OCI-LY3 (cell line): ENCODE measurements around the gene CLDN5.

ENCODE experiments used
- H2AFZ ChIP-seq: fragments of 200-600, 300-600 bp; shearing (Covaris generic); 2 replicates; pipeline ENCODE4 v1.6.0; 2014; ENCODE audit warnings: antibody characterized with exemption, low read depth, low read length
- H3K27ac ChIP-seq: fragments of 200-600, 300-600 bp; sonication (generic); 2 replicates; pipeline ENCODE4 v1.5.1; 2014; ENCODE audit warnings: mild to moderate bottlenecking, low read length, moderate library complexity, mixed read lengths
- H3K27me3 ChIP-seq: fragments of 200-600, 300-600 bp; sonication (generic); 2 replicates; pipeline ENCODE4 v1.6.1; 2014; ENCODE audit warnings: low read depth, low read length, mixed read lengths
- H3K36me3 ChIP-seq: fragments of 200-600, 300-600 bp; sonication (generic); replicated peaks from 2 replicates; pipeline ENCODE3; 2014; ENCODE audit warnings: low read depth, low read length, mixed read lengths
- H3K4me1 ChIP-seq: fragments of 300-600, 200-600 bp; sonication (generic); 2 replicates; pipeline ENCODE4 v1.6.1; 2014; ENCODE audit warnings: low read length, mixed read lengths
- H3K4me2 ChIP-seq: fragments of 200-600, 300-600 bp; sonication (generic); 2 replicates; pipeline ENCODE4 v1.6.1; 2014; ENCODE audit warnings: low read length, mixed read lengths
- H3K4me3 ChIP-seq: fragments of 300-600, 200-600 bp; sonication (generic); 2 replicates; pipeline ENCODE4 v1.5.1; 2014; ENCODE audit warnings: antibody characterized with exemption, mild to moderate bottlenecking, low read length, moderate library complexity
- H3K79me2 ChIP-seq: fragments of 300-600, 200-600 bp; shearing (Covaris generic); 2 replicates; pipeline ENCODE4 v1.6.1; 2014; ENCODE audit warnings: mild to moderate bottlenecking, low read length, mixed read lengths
- H3K9ac ChIP-seq: fragments of 300-600, 200-600 bp; shearing (Covaris generic); 2 replicates; pipeline ENCODE4 v1.6.0; 2014; ENCODE audit warnings: mild to moderate bottlenecking, low read length, moderate library complexity
- H3K9me3 ChIP-seq: fragments of 200-600, 300-600 bp; shearing (Covaris generic); 2 replicates; pipeline ENCODE4 v1.6.1; 2014; ENCODE audit warnings: low read length, mixed read lengths; ENCODE audit not compliant: insufficient read depth
- H4K20me1 ChIP-seq: fragments of 200-600, 300-600 bp; sonication (generic); 2 replicates; pipeline ENCODE4 v1.6.1; 2016; ENCODE audit warnings: low read length, mixed read lengths; ENCODE audit not compliant: insufficient read depth
- CTCF ChIP-seq: fragments of 200-600, 300-600 bp; sonication (generic); IDR thresholded peaks from 2 replicates; pipeline ENCODE4 v1.5.1; 2014; ENCODE audit warnings: antibody characterized with exemption, low read length, low read depth
- EZH2phosphoT487 ChIP-seq: fragments of 200-600 bp; shearing (Covaris generic); IDR thresholded peaks from 2 replicates; pipeline ENCODE4 v1.6.1; 2018; ENCODE audit warnings: antibody characterized with exemption, mixed run types, low read depth

CLDN5 gene

GRCh38 chr22:19566279-19567156 is 42.3 kb upstream of the CLDN5 start:
- no peaks in the 10 kb centered on the region for H3K79me2 ChIP-seq
- H3K36me3 ChIP-seq, result no peaks in the 10 kb centered on the region
- no peak overlapping the region for H3K9ac ChIP-seq
- H2AFZ ChIP-seq, result no peak overlapping the region
- H3K4me2 ChIP-seq, result no peak overlapping the region
- TF ChIP-seq CTCF, result no peak
- TF ChIP-seq EZH2phosphoT487, result no peak
- H3K27me3 ChIP-seq, result peaks cover 11% of the 10 kb centered on the region
- no peak overlapping the region for H3K4me3 ChIP-seq
- no peaks in the 10 kb centered on the region for H3K4me1 ChIP-seq
- H3K9me3 ChIP-seq, result no peaks in the 10 kb centered on the region
- H3K27ac ChIP-seq, result no peak overlapping the region
- H4K20me1 ChIP-seq, result no peaks in the 10 kb centered on the region

GRCh38 chr22:19565382-19566278 is 41.4 kb upstream of the CLDN5 start:
- H3K4me3 ChIP-seq, result no peak overlapping the region
- no peak overlapping the region for H3K4me2 ChIP-seq
- no peak overlapping the region for H2AFZ ChIP-seq
- no peaks in the 10 kb centered on the region for H3K9me3 ChIP-seq
- no peaks in the 10 kb centered on the region for H4K20me1 ChIP-seq
- no peak overlapping the region for H3K9ac ChIP-seq
- no peaks in the 10 kb centered on the region for H3K4me1 ChIP-seq
- peaks cover 11% of the 10 kb centered on the region for H3K27me3 ChIP-seq
- no peak for TF ChIP-seq CTCF
- no peak for TF ChIP-seq EZH2phosphoT487
- no peaks in the 10 kb centered on the region for H3K79me2 ChIP-seq
- H3K36me3 ChIP-seq, result no peaks in the 10 kb centered on the region
- no peak overlapping the region for H3K27ac ChIP-seq

GRCh38 chr22:19559956-19560355 is 35.7 kb upstream of the CLDN5 start:
- Histone ChIP-seq H3K9me3 (no peaks in the 10 kb centered on the region), H3K36me3 (no peaks in the 10 kb centered on the region), H4K20me1 (no peaks in the 10 kb centered on the region), H3K9ac (no peak overlapping the region), H3K4me3 (no peak overlapping the region), H2AFZ (no peak overlapping the region), H3K4me1 (no peaks in the 10 kb centered on the region), H3K79me2 (no peaks in the 10 kb centered on the region), H3K27me3 (peaks cover 11% of the 10 kb centered on the region), H3K27ac (no peak overlapping the region), H3K4me2 (no peak overlapping the region)
- TF ChIP-seq EZH2phosphoT487 (no peak), CTCF (no peak)

- Histone ChIP-seq H3K4me2 (no peak overlapping the region), H3K4me3 (no peak overlapping the region), H3K27me3 (peaks cover 5% of the 10 kb centered on the region; the same call in 1 of the 2 replicates), H4K20me1 (no peaks in the 10 kb centered on the region), H3K79me2 (no peaks in the 10 kb centered on the region), H3K4me1 (no peaks in the 10 kb centered on the region), H3K9me3 (no peaks in the 10 kb centered on the region), H2AFZ (no peak overlapping the region), H3K27ac (no peak overlapping the region), H3K36me3 (no peaks in the 10 kb centered on the region), H3K9ac (no peak overlapping the region)
- TF ChIP-seq EZH2phosphoT487 (no peak), CTCF (no peak)
Observed at GRCh38 chr22:19559324-19559811, 35.2 kb upstream of the CLDN5 start.
